ENCODE data around the gene SLIT3. TPM values are rescaled to one million over a fixed set of nuclear protein-coding genes. Genes with fewer than 3 reads are reported as not detected.

Gene SLIT3
- total and polyA plus RNA-seq, 2 donors (not counting 3 experiments of a cell fraction or from before 2014, with no cell fraction given), result 0.90 to 1.0 TPM

DNA sequence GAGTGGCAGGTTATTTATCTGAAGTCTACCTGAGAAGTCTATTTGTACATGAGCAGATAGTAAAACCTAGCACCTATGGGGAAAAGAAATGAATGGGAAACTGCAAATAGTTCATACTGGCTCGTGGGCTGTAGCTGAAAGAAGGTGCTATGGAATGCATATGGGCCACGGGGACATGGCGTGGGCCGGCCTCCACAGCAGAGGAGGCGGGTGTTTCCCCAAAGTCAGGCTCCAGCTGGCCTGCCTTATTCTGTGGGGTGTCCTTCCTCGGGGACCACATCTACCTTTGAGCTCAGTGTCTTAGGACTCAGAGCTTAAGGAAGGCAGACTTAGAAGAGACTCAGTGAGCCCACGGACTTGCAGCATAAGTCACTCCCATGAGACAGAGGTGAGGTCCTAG, 371.3 kb downstream of the SLIT3 start:
- Histone ChIP-seq H3K27me3 (ENCODE audit: control insufficient read depth in 2 of 2, insufficient read depth in 2 of 2, low read length in 2 of 2) (no peaks in the 10 kb centered on the region), H4K20me1 (replicated peaks; ENCODE audit: control insufficient read depth, extremely low read depth, insufficient read depth, low read length) (no peaks in the 10 kb centered on the region), H3K36me3 (ENCODE audit: control insufficient read depth in 2 of 2, extremely low read depth in 1 of 2, insufficient read depth in 2 of 2, low read length in 2 of 2) (no peaks in the 10 kb centered on the region), H3K9ac (replicated peaks; ENCODE audit: extremely low read depth, insufficient read depth, low read length) (no peak overlapping the region), H3K27ac (ENCODE audit: insufficient read depth, low read depth, low read length) (no peak overlapping the region), H3K9me1 (replicated peaks; ENCODE audit: control insufficient read depth, extremely low read depth, insufficient read depth, low read length) (no peaks in the 10 kb centered on the region), H3K4me2 (ENCODE audit: insufficient read depth, low read length) (no peak overlapping the region), H2AFZ (ENCODE audit: low read depth, low read length) (no peak overlapping the region), H3K4me1 (ENCODE audit: control insufficient read depth, extremely low read depth, insufficient read depth, low read length) (no peaks in the 10 kb centered on the region), H3K79me2 (ENCODE audit: control insufficient read depth, insufficient read depth, low read length) (no peaks in the 10 kb centered on the region), H3K9me3 (replicated peaks; ENCODE audit: control insufficient read depth, insufficient read depth, low read length) (no peaks in the 10 kb centered on the region), H3K4me3 (replicated peaks in 1 of 3; ENCODE audit: insufficient read depth in 1 of 3, low read depth in 1 of 3, low read length in 3 of 3) (no peak overlapping the region)
- dilution Hi-C loops (cut with MboI; ENCODE audit: extremely low pct_ligation_motif_present, low sequenced_read_pairs), result no loop called here
- POLR2A ChIA-PET, result no interaction called here
- intact Hi-C loops (cut with micrococcal nuclease), result no loop called here
- FAIRE-seq, result no peak
- no peak for DNase-seq (ENCODE audit: low read depth, low spot score)
- CTCF ChIA-PET, result interaction anchor here (0.6 kb wide), 1 partner anchor 490 kb away, joined by 3 read pairs; no protein-coding TSS in a partner anchor
- BruUV-seq (replicated peaks), result no TSS peak
- TF ChIP-seq MYC (IDR thresholded peaks at IDR 0.05; ENCODE audit: low read depth, low read length), result no peak
- TF ChIP-seq, protein P1, sequence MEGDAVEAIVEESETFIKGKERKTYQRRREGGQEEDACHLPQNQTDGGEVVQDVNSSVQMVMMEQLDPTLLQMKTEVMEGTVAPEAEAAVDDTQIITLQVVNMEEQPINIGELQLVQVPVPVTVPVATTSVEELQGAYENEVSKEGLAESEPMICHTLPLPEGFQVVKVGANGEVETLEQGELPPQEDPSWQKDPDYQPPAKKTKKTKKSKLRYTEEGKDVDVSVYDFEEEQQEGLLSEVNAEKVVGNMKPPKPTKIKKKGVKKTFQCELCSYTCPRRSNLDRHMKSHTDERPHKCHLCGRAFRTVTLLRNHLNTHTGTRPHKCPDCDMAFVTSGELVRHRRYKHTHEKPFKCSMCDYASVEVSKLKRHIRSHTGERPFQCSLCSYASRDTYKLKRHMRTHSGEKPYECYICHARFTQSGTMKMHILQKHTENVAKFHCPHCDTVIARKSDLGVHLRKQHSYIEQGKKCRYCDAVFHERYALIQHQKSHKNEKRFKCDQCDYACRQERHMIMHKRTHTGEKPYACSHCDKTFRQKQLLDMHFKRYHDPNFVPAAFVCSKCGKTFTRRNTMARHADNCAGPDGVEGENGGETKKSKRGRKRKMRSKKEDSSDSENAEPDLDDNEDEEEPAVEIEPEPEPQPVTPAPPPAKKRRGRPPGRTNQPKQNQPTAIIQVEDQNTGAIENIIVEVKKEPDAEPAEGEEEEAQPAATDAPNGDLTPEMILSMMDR (IDR thresholded peaks at IDR 0.05; ENCODE audit: extremely low read depth in 1 of 2, insufficient read depth in 1 of 2, low read depth in 1 of 2, low read length in 2 of 2), result no peak
- TF ChIP-seq POLR2AphosphoS5 (IDR thresholded peaks at IDR 0.05; ENCODE audit: insufficient read depth, low read depth, low read length), result no peak
- no peak for TF ChIP-seq EZH2 (IDR thresholded peaks at IDR 0.05; ENCODE audit: borderline replicate concordance, low read depth, low read length, severe bottlenecking)
- TF ChIP-seq FOS (IDR thresholded peaks at IDR 0.05; ENCODE audit: borderline replicate concordance, insufficient read depth, low read length), result no peak
- no peak for TF ChIP-seq JUN (IDR thresholded peaks at IDR 0.05; ENCODE audit: borderline replicate concordance, insufficient read depth, insufficient read length, low read depth)
- no peak for TF ChIP-seq GATA2 (IDR thresholded peaks at IDR 0.05; ENCODE audit: insufficient read depth, insufficient read length, low read depth, low read length)
- TF ChIP-seq, protein P2, sequence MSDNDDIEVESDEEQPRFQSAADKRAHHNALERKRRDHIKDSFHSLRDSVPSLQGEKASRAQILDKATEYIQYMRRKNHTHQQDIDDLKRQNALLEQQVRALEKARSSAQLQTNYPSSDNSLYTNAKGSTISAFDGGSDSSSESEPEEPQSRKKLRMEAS (IDR thresholded peaks at IDR 0.05; ENCODE audit: insufficient read depth, insufficient read length), result no peak
- TF ChIP-seq POLR2A (IDR thresholded peaks at IDR 0.05; ENCODE audit: low read depth, low read length), result no peak
